HG02885 (cell line): ENCODE data around the gene ACTG1.
A peak's percentile ranks its signal among the peaks of the same experiment; 100 is the strongest.

Source experiments
- ATAC-seq: cut with Tn5 transposase; IDR thresholded peaks from one replicate; pipeline ENCODE4 v1.9.1; 2021; ENCODE audit warnings: mild to moderate bottlenecking; ENCODE audit not compliant: unreplicated experiment, poor library complexity

Gene ACTG1

DNA sequence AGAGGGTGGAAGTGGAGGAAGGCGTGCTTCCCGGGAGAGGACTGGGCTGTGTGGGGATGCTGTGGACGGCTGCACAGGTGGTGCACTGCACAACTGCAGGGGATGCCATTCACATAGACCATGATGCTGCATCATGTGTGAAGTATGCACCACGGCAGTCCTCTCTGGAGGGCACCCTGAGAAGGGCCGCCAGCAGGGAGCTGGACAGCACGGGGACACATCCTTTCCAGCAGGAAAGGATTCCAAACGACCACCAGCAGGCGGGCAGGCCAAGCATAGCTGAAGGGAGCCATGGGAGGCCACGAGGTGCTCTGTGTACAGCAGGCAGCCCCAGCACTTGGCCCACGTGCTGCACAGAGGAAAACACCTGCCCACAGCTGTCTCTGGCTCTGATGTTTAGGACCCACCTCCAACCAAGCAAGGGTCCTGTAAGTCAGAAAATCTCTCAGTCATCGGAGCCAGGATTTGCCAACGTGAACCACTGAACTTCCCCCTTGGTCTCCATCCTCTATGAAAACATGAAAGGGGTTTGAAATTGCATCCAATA is 10.1 kb downstream of the ACTG1 start:
- no peak for ATAC-seq

DNA sequence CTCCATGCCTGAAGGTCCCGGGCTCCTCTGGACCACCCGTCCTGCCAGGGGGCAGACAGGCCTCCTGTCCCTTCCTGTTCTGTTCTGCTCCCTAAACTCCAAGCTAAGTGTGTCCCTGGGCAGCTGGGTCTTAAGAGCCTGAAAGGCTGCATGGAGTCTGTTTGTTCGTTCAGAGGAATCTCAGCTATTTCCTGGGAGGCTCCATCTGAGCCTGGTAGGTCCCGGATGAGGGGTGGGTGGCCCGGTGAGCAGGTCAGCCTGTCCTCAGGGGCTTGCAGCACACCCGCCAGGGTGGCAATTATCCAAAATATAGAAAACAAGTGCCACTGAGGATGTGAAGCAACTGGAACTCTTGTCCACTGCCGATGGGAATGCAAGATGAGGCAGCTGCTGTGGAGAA is 12.6 kb downstream of the ACTG1 start:
- no peak for ATAC-seq

DNA sequence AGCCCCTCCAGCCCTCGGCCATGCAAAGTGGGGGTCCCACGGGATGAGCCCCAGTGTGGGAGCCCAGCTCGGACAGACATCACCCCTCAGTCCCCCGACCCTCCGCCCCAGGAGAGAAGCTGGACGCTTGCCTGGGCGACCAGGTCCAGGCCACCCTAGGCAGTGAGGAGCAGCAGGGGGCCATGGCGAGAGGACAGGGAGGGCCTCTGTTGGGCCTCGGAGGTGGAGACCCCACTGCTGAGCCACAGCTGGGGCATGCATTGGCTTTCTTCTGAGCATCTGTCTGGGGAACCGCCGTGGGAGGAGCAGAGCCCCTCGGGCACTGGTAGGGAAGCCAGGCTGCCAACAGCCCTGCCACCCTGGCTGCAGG is 13.0 kb downstream of the ACTG1 start:
- no peak for ATAC-seq

DNA sequence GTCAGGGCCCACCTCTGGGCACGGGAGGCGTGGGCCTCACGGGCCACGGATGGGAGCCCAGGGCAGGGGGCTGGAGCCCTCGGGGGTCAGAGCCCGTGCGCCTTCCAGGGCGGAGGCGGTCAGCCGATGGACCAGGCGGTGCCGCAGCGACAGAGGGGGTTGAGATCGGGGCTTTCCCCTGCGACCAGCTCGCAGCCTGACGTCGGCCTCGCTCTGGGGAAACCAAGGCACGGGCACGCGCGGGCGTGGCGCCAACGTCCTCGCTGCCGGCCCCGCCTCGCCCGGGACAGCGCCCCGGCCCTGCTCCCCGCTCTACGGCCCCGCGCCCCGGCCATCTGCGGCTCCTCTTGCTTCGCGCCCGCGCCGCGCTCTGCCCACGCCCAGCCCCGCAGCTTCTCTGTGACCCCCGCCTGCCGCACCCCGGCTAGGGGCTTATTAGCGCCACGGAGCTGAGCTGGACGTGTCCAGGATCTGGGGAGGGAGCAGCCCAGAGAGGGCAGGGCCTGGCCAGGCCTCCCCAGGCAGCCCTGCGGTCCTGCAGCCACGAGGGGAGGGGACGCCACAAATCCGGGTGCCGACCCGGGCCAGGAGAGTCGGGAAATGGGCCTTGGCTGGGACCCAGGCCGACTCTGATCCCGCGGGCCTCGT is 13.5 kb downstream of the ACTG1 start:
- ATAC-seq: no peak

DNA sequence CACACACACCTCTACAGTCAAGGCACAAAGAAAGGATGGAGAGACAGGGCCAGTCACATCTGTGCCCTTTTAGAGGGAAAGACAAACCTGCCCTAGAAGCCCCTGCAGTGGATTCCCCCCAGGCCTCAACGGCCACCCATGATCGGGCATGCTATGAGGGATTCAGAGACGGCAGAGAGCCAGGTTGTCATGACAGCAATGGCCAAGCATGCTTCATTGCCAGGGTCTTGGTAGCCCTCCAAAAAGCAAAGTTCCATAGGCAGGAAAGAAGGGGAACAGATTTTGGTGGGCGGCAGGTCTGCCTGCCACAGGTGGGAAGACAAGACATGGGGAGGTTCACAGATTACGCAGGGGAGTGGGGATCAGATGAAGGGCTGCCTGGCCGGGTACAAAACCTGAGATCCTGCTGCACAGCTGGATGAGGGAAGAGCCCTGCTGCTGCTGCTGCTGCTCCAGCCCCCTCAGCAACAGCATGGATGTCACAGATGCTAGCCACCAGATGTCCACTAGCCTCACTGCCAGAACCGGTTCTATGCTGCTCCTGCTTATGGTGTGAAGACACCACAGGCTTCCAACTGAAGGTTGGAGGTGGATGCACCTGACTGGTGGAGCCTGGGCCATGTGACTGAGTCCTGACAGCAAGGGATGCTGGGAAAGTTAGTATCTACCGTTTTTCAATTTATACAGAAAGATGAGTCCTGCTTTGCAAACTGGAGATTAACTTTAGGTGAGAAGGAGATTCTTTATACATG is 17.8 kb downstream of the ACTG1 start:
- no peak for ATAC-seq

DNA sequence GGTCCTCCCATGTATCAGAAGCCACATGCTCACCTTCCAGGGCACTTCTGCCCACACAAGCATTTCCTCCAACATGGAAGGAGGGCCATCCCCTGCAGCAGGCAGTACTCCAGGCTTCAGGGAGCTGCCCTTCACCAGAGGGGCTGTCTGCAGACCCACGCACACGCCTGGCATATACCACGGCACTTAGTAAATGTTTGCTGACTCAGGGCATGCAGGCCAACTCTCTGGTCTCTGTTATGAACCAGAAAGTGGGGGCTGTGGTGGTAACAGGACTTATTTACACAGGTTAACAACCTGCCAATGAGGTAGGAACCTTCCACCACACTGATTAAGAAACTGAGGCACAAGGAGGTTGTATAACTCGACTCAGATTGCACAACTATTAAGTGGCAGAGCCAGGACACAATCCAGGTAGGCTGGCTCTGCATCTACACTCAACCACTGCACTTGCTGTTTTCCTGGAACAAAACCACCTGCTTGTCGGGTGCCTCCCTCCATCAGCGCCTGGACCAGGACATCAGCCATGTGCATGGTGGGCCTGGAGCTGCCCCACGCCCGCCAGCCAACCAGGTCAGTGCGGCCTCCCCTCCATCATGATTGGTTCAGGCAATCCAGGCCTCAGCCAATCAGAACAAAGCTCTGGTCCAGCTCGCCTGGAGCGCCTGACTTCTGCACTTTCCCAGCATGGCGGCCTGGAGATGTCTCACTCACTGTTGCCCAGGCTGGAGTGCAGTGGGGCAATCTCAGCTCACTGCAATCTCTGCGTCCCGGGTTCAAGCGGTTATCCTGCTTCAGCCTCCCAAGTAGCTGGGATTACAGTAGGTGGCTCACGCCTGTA is 19.2 kb downstream of the ACTG1 start:
- no peak for ATAC-seq

DNA sequence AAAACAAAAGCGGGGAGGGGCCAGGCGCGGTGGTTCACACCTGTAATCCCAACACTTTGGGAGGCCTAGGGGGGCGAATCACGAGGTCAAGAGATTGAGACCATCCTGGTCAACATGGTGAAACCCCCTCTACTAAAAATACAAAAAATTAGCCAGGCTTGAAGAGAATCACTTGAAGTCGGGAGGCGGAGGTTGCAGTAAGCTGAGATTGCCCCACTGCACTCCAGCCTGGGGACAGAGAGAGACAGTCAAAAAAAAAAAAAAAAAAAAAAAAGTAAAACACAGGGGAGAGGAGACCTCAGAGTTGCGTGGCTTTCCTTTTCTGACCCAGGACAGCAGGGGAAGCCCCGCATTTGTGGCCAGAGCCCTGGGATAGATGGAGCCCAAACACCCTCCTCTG is 19.9 kb downstream of the ACTG1 start:
- no peak for ATAC-seq

DNA sequence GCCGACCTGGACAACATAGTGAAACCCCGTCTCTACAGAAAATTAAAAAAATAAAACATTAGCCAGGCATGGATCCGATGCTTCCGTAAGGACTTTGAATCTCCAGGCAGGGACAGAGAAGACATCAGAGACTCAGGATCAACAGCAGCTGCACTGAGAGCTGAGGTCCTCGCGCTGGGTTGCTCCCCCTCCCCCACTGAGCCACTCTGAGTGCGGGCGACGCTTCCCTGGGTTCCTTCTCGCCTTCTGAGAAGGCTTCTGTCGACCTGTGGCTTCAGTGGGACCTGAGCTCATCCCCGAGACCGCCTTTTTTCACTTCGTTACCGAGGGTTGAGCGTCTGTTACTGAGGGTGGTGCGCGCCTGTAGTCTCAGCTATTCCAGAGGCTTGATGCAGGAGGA is 20.4 kb downstream of the ACTG1 start:
- no peak for ATAC-seq

DNA sequence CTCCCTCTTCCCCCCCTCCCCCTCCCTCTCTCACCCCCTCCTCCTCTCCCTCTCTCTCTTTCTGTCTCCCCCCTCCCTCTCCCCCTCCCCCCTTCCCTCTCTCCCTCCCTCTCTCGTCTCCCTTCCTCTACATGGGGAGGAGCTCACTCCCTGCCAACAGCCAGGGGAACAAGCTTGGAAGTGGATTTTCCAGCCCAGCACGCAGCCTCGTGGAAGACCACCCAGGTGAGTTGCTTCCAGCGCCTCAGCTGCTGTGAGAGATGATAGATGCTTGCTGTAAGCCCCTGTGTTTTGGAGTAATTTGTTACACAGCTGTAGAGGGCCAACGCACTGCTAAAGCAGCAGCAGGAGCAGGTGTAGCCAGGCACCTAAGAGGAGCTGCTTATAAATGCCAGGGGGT is 20.8 kb downstream of the ACTG1 start:
- no peak for ATAC-seq

DNA sequence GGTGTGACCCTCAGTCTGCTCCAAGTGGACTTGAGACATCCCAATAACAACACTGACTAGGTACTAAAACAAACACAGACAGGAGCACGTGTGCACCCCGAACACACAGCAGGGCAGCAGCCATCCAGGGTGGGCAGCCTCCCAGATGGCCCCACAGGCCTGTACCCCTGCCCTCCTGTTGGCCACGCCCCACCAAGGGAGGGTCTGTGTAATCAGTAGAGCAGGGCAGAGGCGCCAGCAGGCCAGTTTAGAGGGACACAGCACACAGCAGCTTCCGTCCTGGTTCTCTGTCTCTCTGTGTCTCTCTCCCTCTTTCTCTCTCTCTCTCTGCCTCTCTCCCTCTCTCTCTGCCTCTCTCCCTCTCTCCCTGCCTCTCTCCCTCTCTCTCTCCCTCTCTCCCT is 21.4 kb downstream of the ACTG1 start:
- no peak for ATAC-seq

DNA sequence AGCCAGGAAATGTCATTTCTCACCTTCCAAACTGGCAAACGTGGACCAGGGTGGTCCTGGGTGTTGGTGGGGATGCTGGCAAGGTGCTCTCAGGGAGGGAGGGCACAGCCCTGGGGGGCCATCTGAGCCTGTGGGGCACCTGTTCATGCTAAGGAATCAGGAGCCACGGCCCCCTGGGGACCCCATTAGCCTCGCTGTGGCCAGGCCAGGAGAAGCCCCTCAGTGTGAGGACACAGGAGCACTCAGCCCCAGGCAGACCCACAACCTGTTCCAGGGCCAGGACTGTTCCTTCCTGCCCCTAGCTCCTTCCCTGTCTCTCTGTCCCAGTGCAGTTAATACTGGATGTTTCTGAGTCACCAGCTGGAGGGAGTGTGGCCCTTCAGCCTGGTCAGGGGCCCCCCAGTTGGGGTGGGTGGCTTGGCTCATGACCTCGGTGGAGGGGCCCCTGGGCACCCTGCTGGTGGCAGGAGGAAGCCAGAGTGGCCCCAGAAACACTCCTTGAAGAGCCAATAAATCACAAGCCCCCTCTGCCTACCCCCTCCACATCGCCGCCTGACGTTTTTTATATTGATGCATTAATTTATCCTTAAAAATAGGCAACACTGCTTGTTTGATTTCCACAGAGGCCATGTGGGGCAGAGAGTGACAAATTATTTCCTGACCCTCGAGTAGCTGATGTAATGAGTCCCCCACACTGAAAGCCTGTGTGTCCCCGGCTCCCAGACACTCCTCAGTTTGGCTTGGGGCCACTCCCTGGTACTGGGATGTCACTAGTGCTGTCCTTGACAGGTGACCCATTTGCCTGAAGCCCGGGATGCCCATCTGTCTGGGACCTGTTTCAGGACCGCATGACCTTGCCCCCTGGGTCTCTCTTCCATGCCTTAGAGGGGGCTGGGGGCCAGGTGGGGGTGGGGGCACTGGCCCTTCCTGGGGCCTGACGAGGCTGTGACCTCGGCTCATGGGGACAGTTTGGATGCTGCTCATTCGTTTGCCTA is 22.3 kb downstream of the ACTG1 start:
- no peak for ATAC-seq

DNA sequence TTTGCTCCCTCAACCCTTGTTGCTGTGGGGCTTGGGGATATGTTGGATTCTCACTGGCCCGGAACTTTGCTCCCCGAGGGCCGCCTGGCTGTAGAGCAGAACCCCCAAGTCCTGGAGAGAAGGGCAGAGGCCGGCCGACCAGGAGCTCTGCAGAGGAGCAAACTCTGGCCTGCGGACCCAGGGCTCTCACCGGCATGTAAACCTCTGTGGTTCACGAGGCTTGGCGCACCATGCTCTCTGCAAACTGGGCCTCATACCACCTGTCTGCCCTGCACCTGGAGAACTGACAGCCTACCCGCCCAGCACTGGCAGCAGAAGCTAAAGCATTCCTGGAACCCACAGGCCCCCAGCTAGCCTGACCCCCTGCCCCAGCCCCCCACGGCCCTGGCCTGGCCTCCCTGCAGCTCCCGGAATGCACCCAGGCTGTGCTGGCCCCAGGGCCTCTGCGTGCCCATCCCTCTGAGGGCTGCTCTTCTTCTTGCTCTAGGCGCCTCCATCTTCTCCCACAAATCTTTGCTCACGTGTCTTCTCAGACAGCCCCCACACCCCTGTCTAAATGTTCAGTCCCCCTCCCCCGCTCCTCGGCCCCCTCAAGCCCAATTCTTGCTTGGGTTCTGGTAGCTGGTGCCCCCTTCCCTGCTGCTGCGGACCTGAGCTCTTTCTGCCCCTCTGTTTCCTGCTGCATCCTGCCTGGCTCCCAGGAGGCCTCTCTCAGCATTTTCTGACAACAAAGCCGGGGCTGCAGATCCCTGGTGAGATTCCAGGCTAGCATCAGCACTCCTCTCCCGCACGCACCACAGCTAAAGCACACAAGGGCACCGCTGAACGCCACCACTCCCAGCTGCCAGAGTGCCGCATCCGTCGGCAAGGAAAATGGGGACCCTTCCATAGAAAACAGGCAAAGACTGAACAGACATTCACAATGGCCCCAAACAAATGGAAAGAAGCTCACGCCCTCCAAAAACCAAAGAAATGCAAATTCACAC is 23.3 kb downstream of the ACTG1 start:
- no peak for ATAC-seq

DNA sequence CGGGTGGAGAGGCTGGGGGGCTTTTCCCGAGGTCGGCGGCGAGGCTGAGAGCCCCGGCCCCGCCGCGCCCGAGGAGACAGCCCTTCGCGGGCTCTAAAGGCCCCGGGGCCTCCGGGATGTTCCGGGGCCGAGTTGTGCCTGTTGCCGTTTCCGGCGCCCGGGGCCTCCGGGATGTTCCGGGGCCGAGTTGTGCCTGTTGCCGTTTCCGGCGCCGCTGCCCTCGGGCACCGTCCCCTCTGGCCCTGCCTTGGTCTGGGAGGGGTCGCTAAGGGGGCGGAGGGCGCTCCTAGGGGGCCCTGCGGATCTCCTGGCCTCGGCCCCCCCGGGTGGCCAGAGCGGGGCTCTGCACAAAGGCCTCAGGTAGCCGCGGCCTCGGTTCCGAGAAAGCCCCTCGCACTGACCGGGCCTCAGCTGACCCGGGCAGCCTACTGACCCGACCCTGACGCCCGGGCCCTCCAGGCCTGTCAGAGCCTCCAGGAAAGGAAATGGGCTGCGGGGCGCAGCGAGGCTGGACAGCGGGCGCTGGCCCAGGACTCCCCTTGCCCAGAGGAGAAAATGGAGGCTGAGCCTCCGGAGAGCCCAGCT is 24.2 kb downstream of the ACTG1 start:
- no peak for ATAC-seq

DNA sequence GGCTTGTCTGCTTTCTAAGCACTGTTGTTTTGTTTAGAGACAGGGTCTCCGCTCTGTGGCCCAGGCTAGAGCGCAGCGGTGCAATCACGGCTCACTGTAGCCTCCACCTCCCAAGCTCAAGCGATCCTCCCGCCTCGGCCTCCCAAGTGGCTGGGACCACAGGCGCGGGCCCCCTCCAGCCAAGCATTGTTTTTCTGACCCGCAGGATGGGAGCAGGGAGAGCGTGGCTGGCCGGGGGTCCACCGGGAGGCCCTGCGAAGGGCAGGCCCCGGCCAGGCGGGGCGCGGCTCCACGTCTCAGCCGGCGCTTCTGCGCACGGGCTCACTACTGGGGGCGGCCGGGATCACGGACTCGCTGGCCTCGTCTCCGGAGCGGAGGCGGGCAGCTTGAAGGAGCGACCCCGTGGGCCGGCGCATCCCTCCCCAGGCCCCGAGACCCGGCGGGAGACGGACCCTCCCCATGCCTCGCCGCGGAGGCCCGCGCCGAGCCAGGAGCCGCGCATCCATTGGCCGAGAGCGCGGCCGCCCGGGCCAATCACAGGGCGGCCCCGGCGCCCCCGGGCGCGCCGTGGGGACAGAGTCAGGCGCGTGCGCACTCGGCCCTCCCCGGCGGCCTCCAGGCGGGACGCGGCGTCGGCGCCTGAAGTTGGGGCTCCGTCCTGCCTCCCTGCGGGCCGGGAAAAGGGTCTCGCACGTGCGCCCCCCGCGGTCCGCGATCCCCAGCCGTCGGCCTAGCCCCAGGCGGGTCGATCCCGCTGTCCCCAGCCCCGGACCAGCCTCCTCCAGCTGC is 24.9 kb downstream of the ACTG1 start:
- ATAC-seq: peak; percentile 62

DNA sequence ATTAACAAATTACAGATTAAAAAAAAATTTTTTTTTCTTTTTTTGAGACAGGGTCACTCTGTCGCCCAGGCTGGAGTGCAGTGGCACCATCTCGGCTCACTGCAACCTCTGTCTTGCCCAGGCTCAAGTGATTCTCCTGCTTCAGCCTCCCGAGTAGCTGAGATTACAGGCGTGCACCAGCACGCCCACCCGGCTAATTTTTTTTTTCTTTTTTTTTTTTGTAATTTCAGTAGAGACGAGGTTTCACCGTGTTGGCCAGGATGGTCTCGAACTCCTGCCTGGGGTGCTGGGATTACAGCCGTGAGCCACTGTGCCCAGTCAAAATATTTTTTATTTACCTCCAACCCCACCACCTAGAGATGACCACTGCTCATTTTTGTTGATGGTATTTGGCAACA is 25.5 kb downstream of the ACTG1 start:
- ATAC-seq: no peak

DNA sequence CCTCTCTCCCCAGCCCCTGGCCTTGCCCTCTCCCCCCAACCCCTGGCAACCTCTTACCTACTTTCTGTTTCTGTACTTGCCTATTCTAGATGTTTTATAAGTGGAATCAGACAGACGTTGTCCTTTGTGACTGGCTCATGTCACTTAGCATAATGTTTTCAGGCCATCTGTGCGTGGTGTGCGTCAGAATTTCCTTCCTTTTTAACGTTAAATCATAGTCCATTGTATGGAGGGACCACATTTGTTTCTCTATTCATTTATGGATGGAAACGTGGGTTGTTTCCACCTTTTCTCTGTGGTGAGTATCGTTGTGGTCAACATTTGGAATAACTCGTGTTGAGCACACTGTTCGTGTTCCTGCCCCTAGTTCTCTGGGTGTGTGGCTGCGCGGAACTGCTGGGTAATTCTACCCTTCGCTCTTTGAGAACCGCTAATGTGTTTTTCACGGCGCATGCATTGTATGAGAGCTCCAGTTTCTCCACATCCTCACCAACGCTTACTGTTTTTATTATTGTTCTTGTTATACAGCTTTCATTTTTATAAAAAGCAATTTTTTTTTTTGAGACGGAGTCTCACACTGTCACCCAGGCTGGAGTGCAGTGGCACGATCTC is 26.3 kb downstream of the ACTG1 start:
- no peak for ATAC-seq
